Measurements from ENCODE around the gene CNR1. TPM values are rescaled to one million over a fixed set of nuclear protein-coding genes. Genes with fewer than 3 reads are reported as not detected.

Gene CNR1
- total RNA-seq, 1 donor from 2014 or later: 1.00 TPM

GRCh38 chr6:88111991-88112390, 54.2 kb downstream of the CNR1 start:
- Histone ChIP-seq H3K4me1 (ENCODE audit: insufficient read depth, low read length) (no peaks in the 10 kb centered on the region), H3K9ac (ENCODE audit: low read length) (no peak overlapping the region), H3K4me2 (ENCODE audit: low read length) (no peak overlapping the region), H3K27ac (ENCODE audit: low read depth, low read length) (no peak overlapping the region), H4K20me1 (ENCODE audit: insufficient read depth, low read length) (no peaks in the 10 kb centered on the region), H2AFZ (ENCODE audit: low read depth, low read length) (no peak overlapping the region), H3K79me2 (ENCODE audit: insufficient read depth, low read length) (no peaks in the 10 kb centered on the region), H3K27me3 (ENCODE audit: insufficient read depth, low read length) (no peaks in the 10 kb centered on the region), H3K36me3 (ENCODE audit: insufficient read depth, low read length) (no peaks in the 10 kb centered on the region), H3K9me3 (ENCODE audit: insufficient read depth, low read depth, low read length) (no peaks in the 10 kb centered on the region), H3K4me3 (ENCODE audit: insufficient read depth, low read depth, low read length) (no peak overlapping the region)
- FAIRE-seq (no peak), DNase-seq (ENCODE audit: low read depth) (no peak)
- H3K4me3 Mint-ChIP-seq (ENCODE audit: unreplicated experiment): no peak overlapping the region
- H3K9me3 Mint-ChIP-seq (ENCODE audit: unreplicated experiment): peaks cover 3% of the 10 kb centered on the region
- no peaks in the 10 kb centered on the region for H3K4me1 Mint-ChIP-seq (ENCODE audit: low read depth, unreplicated experiment)
- H3K27me3 Mint-ChIP-seq (ENCODE audit: low read depth, unreplicated experiment): peaks cover 2% of the 10 kb centered on the region
- no peak overlapping the region for H3K27ac Mint-ChIP-seq (ENCODE audit: unreplicated experiment)
- H3K36me3 Mint-ChIP-seq (ENCODE audit: low read depth, unreplicated experiment): no peaks in the 10 kb centered on the region
- TF ChIP-seq CTCF (IDR thresholded peaks at IDR 0.05; ENCODE audit: insufficient read depth, low read depth, low read length) (no peak), EZH2 (IDR thresholded peaks at IDR 0.05; ENCODE audit: insufficient read depth, low read length) (no peak)

- DNase-seq (ENCODE audit: low read depth) (no peak), FAIRE-seq (no peak)
- Histone ChIP-seq H4K20me1 (ENCODE audit: insufficient read depth, low read length) (no peaks in the 10 kb centered on the region), H3K4me3 (ENCODE audit: insufficient read depth, low read depth, low read length) (no peak overlapping the region), H3K4me2 (ENCODE audit: low read length) (no peak overlapping the region), H3K27me3 (ENCODE audit: insufficient read depth, low read length) (no peaks in the 10 kb centered on the region), H3K36me3 (ENCODE audit: insufficient read depth, low read length) (no peaks in the 10 kb centered on the region), H3K9me3 (ENCODE audit: insufficient read depth, low read depth, low read length) (no peaks in the 10 kb centered on the region), H3K9ac (ENCODE audit: low read length) (no peak overlapping the region), H3K4me1 (ENCODE audit: insufficient read depth, low read length) (no peaks in the 10 kb centered on the region), H2AFZ (ENCODE audit: low read depth, low read length) (no peak overlapping the region), H3K79me2 (ENCODE audit: insufficient read depth, low read length) (no peaks in the 10 kb centered on the region), H3K27ac (ENCODE audit: low read depth, low read length) (no peak overlapping the region)
- Mint-ChIP-seq H3K9me3 (ENCODE audit: unreplicated experiment) (no peaks in the 10 kb centered on the region), H3K4me1 (ENCODE audit: low read depth, unreplicated experiment) (no peaks in the 10 kb centered on the region), H3K27me3 (ENCODE audit: low read depth, unreplicated experiment) (no peaks in the 10 kb centered on the region), H3K27ac (ENCODE audit: unreplicated experiment) (no peak overlapping the region), H3K36me3 (ENCODE audit: low read depth, unreplicated experiment) (no peaks in the 10 kb centered on the region), H3K4me3 (ENCODE audit: unreplicated experiment) (no peak overlapping the region)
- TF ChIP-seq CTCF (IDR thresholded peaks at IDR 0.05; ENCODE audit: insufficient read depth, low read depth, low read length) (no peak), EZH2 (IDR thresholded peaks at IDR 0.05; ENCODE audit: insufficient read depth, low read length) (no peak)
Measured at GRCh38 chr6:88107241-88107640, 58.9 kb downstream of the CNR1 start.

DNA sequence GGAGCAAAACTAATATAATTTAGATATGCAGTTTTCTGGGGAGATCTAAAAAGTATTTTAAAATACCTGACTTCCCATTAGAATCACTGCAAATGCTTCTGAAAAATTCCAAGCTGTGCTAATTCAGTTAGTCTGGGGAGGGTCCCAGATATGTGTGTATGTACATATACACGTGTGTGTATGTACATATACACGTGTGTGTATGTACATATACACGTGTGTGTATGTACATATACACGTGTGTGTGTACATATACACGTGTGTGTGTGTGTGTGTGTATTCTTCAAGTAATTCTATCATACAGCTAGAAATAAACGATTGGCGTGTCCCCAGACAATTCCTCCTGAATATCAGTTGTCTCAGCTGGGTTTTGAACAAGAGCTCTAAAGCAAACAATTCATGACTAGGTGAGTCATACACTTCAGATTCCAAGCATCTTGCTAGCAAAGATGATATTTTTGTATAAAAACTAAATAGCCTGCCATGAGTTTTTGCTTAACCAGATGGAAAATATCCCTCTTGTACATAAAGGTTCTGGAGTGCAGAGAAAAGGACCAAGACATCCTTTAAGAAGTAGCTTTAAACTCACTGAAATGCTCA, 60.3 kb downstream of the CNR1 start:
- no peaks in the 10 kb centered on the region for H3K79me2 ChIP-seq (ENCODE audit: insufficient read depth, low read length)
- TF ChIP-seq CTCF (IDR thresholded peaks at IDR 0.05; ENCODE audit: insufficient read depth, low read depth, low read length): no peak
- no peak for TF ChIP-seq EZH2 (IDR thresholded peaks at IDR 0.05; ENCODE audit: insufficient read depth, low read length)
- no peaks in the 10 kb centered on the region for H4K20me1 ChIP-seq (ENCODE audit: insufficient read depth, low read length)
- no peak overlapping the region for H3K27ac Mint-ChIP-seq (ENCODE audit: unreplicated experiment)
- DNase-seq (ENCODE audit: low read depth) (peak; percentile 12), FAIRE-seq (peak; percentile 20)
- no peak overlapping the region for H2AFZ ChIP-seq (ENCODE audit: low read depth, low read length)
- H3K4me3 Mint-ChIP-seq (ENCODE audit: unreplicated experiment): no peak overlapping the region
- no peak overlapping the region for H3K9ac ChIP-seq (ENCODE audit: low read length)
- no peak overlapping the region for H3K4me3 ChIP-seq (ENCODE audit: insufficient read depth, low read depth, low read length)
- H3K4me1 ChIP-seq (ENCODE audit: insufficient read depth, low read length): no peaks in the 10 kb centered on the region
- H3K4me1 Mint-ChIP-seq (ENCODE audit: low read depth, unreplicated experiment): no peaks in the 10 kb centered on the region
- no peaks in the 10 kb centered on the region for H3K9me3 ChIP-seq (ENCODE audit: insufficient read depth, low read depth, low read length)
- no peaks in the 10 kb centered on the region for H3K36me3 ChIP-seq (ENCODE audit: insufficient read depth, low read length)
- no peaks in the 10 kb centered on the region for H3K9me3 Mint-ChIP-seq (ENCODE audit: unreplicated experiment)
- H3K27me3 Mint-ChIP-seq (ENCODE audit: low read depth, unreplicated experiment): no peaks in the 10 kb centered on the region
- no peak overlapping the region for H3K27ac ChIP-seq (ENCODE audit: low read depth, low read length)
- H3K27me3 ChIP-seq (ENCODE audit: insufficient read depth, low read length): no peaks in the 10 kb centered on the region
- H3K36me3 Mint-ChIP-seq (ENCODE audit: low read depth, unreplicated experiment): no peaks in the 10 kb centered on the region
- H3K4me2 ChIP-seq (ENCODE audit: low read length): no peak overlapping the region
